H9 (cell line): ENCODE measurements around the gene HAL. TPM values are rescaled to one million over a fixed set of nuclear protein-coding genes. Genes with fewer than 3 reads are reported as not detected.

ENCODE experiments used
- DNase-seq: peaks from one replicate; pipeline ENCODE4 v3.0.0-alpha.2; 2017
- H2AFZ ChIP-seq: one replicate; pipeline ENCODE4 v1.6.1; 2013; ENCODE audit warnings: mild to moderate bottlenecking, low read length, control low read depth, moderate library complexity
- H2AK5ac ChIP-seq: 2 replicates; pipeline ENCODE4 v1.6.1; 2013; ENCODE audit warnings: low read length, control low read depth, mixed read lengths; ENCODE audit not compliant: insufficient read length
- H2BK120ac ChIP-seq: one replicate; pipeline ENCODE4 v1.6.1; 2013; ENCODE audit warnings: low read depth, mild to moderate bottlenecking, low read length, control low read depth, inconsistent platforms; ENCODE audit not compliant: poor library complexity, severe bottlenecking
- H2BK12ac ChIP-seq: 2 replicates; pipeline ENCODE4 v1.6.1; 2013; ENCODE audit warnings: low read length, control low read depth, mixed read lengths, low read depth; ENCODE audit not compliant: insufficient read length
- H2BK15ac ChIP-seq: 2 replicates; pipeline ENCODE4 v1.6.1; 2013; ENCODE audit warnings: low read depth, low read length, control low read depth
- H2BK20ac ChIP-seq: one replicate; pipeline ENCODE4 v1.6.1; 2013; ENCODE audit warnings: low read depth, mild to moderate bottlenecking, low read length, control low read depth, inconsistent platforms; ENCODE audit not compliant: poor library complexity, severe bottlenecking
- H2BK5ac ChIP-seq: 2 replicates; pipeline ENCODE4 v1.6.1; 2013; ENCODE audit warnings: low read length, control low read depth, mixed read lengths; ENCODE audit not compliant: insufficient read length
- H3K14ac ChIP-seq: 2 replicates; pipeline ENCODE4 v1.6.1; 2013; ENCODE audit warnings: low read length, control low read depth; ENCODE audit not compliant: insufficient read depth
- H3K18ac ChIP-seq: 2 replicates; pipeline ENCODE4 v1.6.1; 2013; ENCODE audit warnings: low read depth, mild to moderate bottlenecking, mixed read lengths, low read length, control low read depth; ENCODE audit not compliant: insufficient read length
- H3K23ac ChIP-seq: 2 replicates; pipeline ENCODE4 v1.6.1; 2013; ENCODE audit warnings: low read length, control low read depth, mixed read lengths, low read depth; ENCODE audit not compliant: insufficient read length
- H3K23me2 ChIP-seq: 2 replicates; pipeline ENCODE4 v1.6.1; 2013; ENCODE audit warnings: low read depth, mild to moderate bottlenecking, mixed read lengths, low read length, control low read depth; ENCODE audit not compliant: insufficient read length, poor library complexity, severe bottlenecking
- H3K27ac ChIP-seq: 2 replicates; pipeline ENCODE4 v1.5.1; 2013; ENCODE audit warnings: low read length, control low read depth, mixed read lengths, low read depth; ENCODE audit not compliant: insufficient read length
- H3K27me3 ChIP-seq: 2 replicates; pipeline ENCODE4 v1.6.1; 2013; ENCODE audit warnings: low read length, control low read depth, inconsistent platforms; ENCODE audit not compliant: insufficient read depth
- H3K4ac ChIP-seq: 2 replicates; pipeline ENCODE4 v1.6.1; 2013; ENCODE audit warnings: low read depth, mild to moderate bottlenecking, control low read depth, inconsistent platforms, low read length, moderate library complexity
- H3K4me1 ChIP-seq: 2 replicates; pipeline ENCODE4 v1.6.1; 2013; ENCODE audit warnings: low read length, control low read depth, inconsistent platforms; ENCODE audit not compliant: insufficient read depth
- H3K4me2 ChIP-seq: 2 replicates; pipeline ENCODE4 v1.6.1; 2013; ENCODE audit warnings: low read length, control low read depth, mixed read lengths; ENCODE audit not compliant: insufficient read length, insufficient read depth
- H3K56ac ChIP-seq: 2 replicates; pipeline ENCODE4 v1.6.1; 2013; ENCODE audit warnings: low read depth, mild to moderate bottlenecking, mixed read lengths, low read length, control low read depth; ENCODE audit not compliant: insufficient read length
- H3K79me1 ChIP-seq: 2 replicates; pipeline ENCODE4 v1.6.1; 2013; ENCODE audit warnings: low read depth, mild to moderate bottlenecking, moderate library complexity, low read length, control low read depth, inconsistent platforms; ENCODE audit not compliant: insufficient read depth, poor library complexity, severe bottlenecking
- H3K79me2 ChIP-seq: 2 replicates; pipeline ENCODE4 v1.6.1; 2013; ENCODE audit warnings: low read length, control low read depth, inconsistent platforms; ENCODE audit not compliant: insufficient read depth
- H3K9ac ChIP-seq: 2 replicates; pipeline ENCODE4 v1.6.1; 2013; ENCODE audit warnings: low read length, control low read depth, mixed read lengths; ENCODE audit not compliant: insufficient read length; ENCODE audit errors: extremely low read depth
- H3K9me3 ChIP-seq: one replicate; pipeline ENCODE4 v1.6.1; 2013; ENCODE audit warnings: low read depth, low read length, inconsistent platforms; ENCODE audit not compliant: control insufficient read depth
- H3T11ph ChIP-seq: one replicate; pipeline ENCODE4 v1.6.1; 2013; ENCODE audit warnings: mild to moderate bottlenecking, low read length, control low read depth, inconsistent platforms
- H4K20me1 ChIP-seq: one replicate; pipeline ENCODE4 v1.6.1; 2013; ENCODE audit not compliant: control insufficient read depth, insufficient read length, insufficient read depth
- H4K5ac ChIP-seq: 2 replicates; pipeline ENCODE4 v1.6.1; 2013; ENCODE audit warnings: low read depth, mild to moderate bottlenecking, mixed read lengths, low read length, control low read depth; ENCODE audit not compliant: insufficient read length
- H4K8ac ChIP-seq: replicated peaks from 2 replicates; pipeline ENCODE4 v1.6.1; 2013; ENCODE audit warnings: low read length, control low read depth, mixed read lengths, low read depth; ENCODE audit not compliant: insufficient read length
- H4K91ac ChIP-seq: 2 replicates; pipeline ENCODE4 v1.6.1; 2013; ENCODE audit warnings: low read depth, mild to moderate bottlenecking, moderate library complexity, mixed read lengths, low read length, control low read depth; ENCODE audit not compliant: insufficient read length
- H3K27ac Mint-ChIP-seq, 3 experiments: 2 replicates in 2 of 3; 3 replicates in 1 of 3; pipeline ENCODE4 v1.8.0; 2020 to 2021; ENCODE audit warnings: mixed read lengths in 3 of 3, mild to moderate bottlenecking in 1 of 3, moderate library complexity in 1 of 3
- H3K27me3 Mint-ChIP-seq: 2 replicates; pipeline ENCODE4 v1.8.0; 2021; ENCODE audit warnings: low read depth, mild to moderate bottlenecking, moderate library complexity, mixed read lengths
- H3K36me3 Mint-ChIP-seq, 3 experiments: 2 replicates in 2 of 3; 3 replicates in 1 of 3; pipeline ENCODE4 v1.8.0; 2020 to 2021; ENCODE audit warnings: low read depth in 3 of 3, mixed read lengths in 3 of 3; ENCODE audit not compliant: insufficient read depth in 1 of 3
- H3K4me1 Mint-ChIP-seq, 2 experiments: 2 replicates each; pipeline ENCODE4 v1.8.0; 2020; ENCODE audit warnings: mixed read lengths in 2 of 2
- H3K4me3 Mint-ChIP-seq, 2 experiments: 2 replicates in 1 of 2; 3 replicates in 1 of 2; pipeline ENCODE4 v1.8.0; 2020 to 2021; ENCODE audit warnings: mild to moderate bottlenecking in 2 of 2, mixed read lengths in 2 of 2, moderate library complexity in 1 of 2
- H3K9me3 Mint-ChIP-seq, 2 experiments: 2 replicates in 1 of 2; 3 replicates in 1 of 2; pipeline ENCODE4 v1.8.0; 2020; ENCODE audit warnings: mild to moderate bottlenecking in 2 of 2, mixed read lengths in 2 of 2, moderate library complexity in 1 of 2
- WGBS: extraction: QIAGEN DNeasy Blood & Tissue Kit; methylation state at CpG from one replicate; pipeline ENCODE4 v1.1.7; 2013; ENCODE audit warnings: missing lambda C conversion rate, low lambda C conversion rate, mixed read lengths; ENCODE audit not compliant: insufficient read length; ENCODE audit errors: extremely low coverage; 5-methylcytosine and 5-hydroxymethylcytosine counted together
- total RNA-seq: library from RNA; stranded (reverse); gene quantifications from 2 replicates; pipeline ENCODE4 v1.2.1, GENCODE V29; 2021
- TF ChIP-seq, protein P1 (sequence below): fragments of 200-600 bp; sonication (generic); conservative IDR thresholded peaks from 3 replicates; pipeline ENCODE4 v1.8.0; 2021; ENCODE audit warnings: antibody characterized with exemption, mild to moderate bottlenecking

The HAL gene
- total RNA-seq, 1 experiment from 2014 or later: 0.35 TPM

DNA sequence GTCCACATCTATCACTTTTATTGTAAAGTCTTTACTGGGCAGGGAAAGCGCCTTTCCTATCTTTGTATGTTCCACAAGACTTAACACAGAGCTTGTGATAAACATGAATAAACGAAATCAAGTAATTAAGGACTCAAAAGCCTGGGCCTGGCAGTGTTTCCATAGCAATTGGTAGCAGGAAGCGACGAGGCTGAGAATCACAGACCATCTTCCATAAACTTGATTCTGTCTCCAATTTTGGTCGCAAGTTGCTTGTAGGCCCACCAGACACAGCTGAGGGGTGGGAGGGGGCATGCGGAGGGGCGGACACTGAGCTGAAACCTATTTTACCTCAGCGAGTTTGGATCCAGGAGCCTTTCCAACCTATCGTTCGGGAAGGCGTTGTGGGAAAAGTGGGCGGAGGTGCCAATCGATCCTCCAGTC, 54.0 kb downstream of the HAL start:
- Histone ChIP-seq H2AFZ (no peak overlapping the region), H2AK5ac (no peak overlapping the region), H3K23me2 (peaks cover 5% of the 10 kb centered on the region), H3K79me2 (no peaks in the 10 kb centered on the region), H4K8ac (no peak overlapping the region), H3K56ac (no peak overlapping the region), H3K9ac (peak overlapping the region; percentile 56), H3K23ac (no peak overlapping the region), H3K27me3 (peaks cover 5% of the 10 kb centered on the region; the same call in 1 of the 2 replicates), H2BK5ac (no peak overlapping the region), H3K4me2 (peak overlapping the region; percentile 76), H3K79me1 (no peaks in the 10 kb centered on the region), H2BK12ac (no peak overlapping the region), H3K14ac (no peak overlapping the region), H2BK15ac (no peak overlapping the region), H2BK120ac (no peak overlapping the region), H4K91ac (no peak overlapping the region), H3K4me1 (no peaks in the 10 kb centered on the region), H4K20me1 (no peaks in the 10 kb centered on the region), H3K18ac (peak overlapping the region; percentile 47), H3K27ac (no peak overlapping the region), H3K9me3 (no peaks in the 10 kb centered on the region), H3K4ac (no peak overlapping the region), H3T11ph (no peak overlapping the region), H2BK20ac (no peak overlapping the region), H4K5ac (no peak overlapping the region)
- no peak overlapping the region; a peak in 1 of 7 replicates for H3K27ac Mint-ChIP-seq
- H3K27me3 Mint-ChIP-seq: peaks cover 36% of the 10 kb centered on the region
- peak overlapping the region; percentile 84 to 89 for H3K4me3 Mint-ChIP-seq
- TF ChIP-seq, protein P1, sequence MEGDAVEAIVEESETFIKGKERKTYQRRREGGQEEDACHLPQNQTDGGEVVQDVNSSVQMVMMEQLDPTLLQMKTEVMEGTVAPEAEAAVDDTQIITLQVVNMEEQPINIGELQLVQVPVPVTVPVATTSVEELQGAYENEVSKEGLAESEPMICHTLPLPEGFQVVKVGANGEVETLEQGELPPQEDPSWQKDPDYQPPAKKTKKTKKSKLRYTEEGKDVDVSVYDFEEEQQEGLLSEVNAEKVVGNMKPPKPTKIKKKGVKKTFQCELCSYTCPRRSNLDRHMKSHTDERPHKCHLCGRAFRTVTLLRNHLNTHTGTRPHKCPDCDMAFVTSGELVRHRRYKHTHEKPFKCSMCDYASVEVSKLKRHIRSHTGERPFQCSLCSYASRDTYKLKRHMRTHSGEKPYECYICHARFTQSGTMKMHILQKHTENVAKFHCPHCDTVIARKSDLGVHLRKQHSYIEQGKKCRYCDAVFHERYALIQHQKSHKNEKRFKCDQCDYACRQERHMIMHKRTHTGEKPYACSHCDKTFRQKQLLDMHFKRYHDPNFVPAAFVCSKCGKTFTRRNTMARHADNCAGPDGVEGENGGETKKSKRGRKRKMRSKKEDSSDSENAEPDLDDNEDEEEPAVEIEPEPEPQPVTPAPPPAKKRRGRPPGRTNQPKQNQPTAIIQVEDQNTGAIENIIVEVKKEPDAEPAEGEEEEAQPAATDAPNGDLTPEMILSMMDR: no peak
- no CpG with 5 or more reads among the region's 13 CpGs for WGBS
- H3K36me3 Mint-ChIP-seq: peaks cover 0 to 4% (median 0%) of the 10 kb centered on the region in 3 experiments; a peak in 2 of 7 replicates
- peaks cover 9 to 19% of the 10 kb centered on the region in 2 experiments; a peak in 3 of 4 replicates for H3K4me1 Mint-ChIP-seq
- H3K9me3 Mint-ChIP-seq: peaks cover 3 to 7% of the 10 kb centered on the region in 2 experiments; a peak in 4 of 5 replicates
- no peak for DNase-seq
